A204.1 (cell line): ENCODE data around the gene MAOB.
A peak's percentile ranks its signal among the peaks of the same experiment; 100 is the strongest.

Experiments
- FAIRE-seq: peaks from 2 replicates; lab custom pipeline; 2012; peaks lifted over from hg19 to GRCh38; lab: Jason Lieb, UNC

Gene MAOB

DNA sequence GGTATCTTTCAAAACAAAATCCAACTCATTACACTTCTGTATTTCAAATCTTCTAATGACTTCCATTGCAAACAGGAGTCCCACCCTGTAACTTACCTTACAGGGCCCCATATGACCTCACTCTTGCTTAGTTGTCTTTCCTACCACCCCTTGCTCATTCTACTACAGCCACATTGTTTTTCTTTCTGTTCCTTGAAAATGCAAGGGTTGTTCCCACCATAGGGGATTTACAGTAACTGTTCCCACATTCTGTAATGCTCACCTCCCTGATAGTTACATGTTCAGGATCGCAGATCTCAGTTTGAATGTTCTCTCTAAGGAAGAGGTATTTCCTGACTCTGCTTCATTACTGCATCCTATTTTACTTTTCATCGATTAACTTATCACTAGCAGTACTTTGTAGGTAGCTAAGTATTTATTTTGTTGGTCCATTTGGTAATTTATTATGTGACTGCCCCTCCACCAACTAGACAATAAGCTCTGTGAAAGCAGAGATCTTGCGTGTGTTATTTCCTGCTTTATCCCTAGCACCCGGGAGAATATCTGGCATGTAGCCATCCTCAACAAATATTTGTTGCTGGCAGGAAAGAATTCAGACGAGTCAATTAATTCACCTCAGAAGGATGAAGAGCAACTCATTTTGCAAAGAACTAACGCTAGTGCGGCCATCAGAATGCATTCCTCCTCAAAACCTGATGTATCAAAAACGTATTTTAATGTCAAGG lies 21.4 kb downstream of the MAOB start:
- FAIRE-seq: no peak

DNA sequence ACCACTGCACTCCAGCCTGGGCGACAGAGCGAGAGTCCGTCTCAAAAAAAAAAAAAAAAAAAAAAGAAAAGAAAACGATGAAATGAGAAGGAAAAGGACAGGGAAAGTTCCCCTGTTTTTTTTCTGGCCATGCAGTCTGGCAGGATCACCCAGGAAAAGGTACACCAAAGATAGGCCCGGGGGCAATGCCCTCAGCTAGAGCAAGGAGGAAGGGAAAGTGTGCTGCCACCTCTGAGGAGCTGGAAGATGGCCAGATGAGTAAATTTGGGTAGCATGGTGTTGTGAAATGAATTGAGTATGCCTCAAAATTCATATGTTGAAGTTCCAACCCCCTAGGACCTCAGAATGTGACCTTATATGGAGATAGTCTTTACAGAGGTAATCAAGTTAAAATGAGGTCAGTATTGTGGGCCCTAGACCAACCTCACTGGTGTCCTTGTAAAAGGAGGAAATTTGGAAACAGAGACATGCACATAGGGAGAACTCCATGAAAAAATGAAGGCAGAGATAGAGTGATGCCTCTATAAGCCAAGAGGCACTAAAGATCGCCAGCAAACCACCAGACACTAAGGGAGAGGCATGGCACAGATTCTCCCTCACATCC lies 28.9 kb downstream of the MAOB start:
- FAIRE-seq: no peak

DNA sequence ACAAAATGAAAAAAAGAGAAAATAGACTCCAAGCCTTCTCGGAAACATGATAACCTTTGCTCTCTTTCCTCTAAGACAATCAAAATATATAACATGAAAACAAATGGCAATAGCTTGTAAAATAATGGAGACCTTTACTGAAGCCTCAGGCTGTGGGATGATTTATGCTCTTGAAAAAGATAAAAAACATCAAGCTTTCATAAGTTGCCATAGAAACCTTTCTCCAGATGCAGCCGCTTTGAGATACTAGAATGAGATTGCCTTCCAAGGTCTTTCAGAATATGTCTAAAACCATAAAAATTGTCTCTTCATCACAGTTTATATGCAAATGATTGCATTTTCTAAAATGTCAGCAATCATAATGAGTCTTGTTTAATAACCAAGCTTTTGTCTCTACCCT lies 31.6 kb downstream of the MAOB start:
- no peak for FAIRE-seq

DNA sequence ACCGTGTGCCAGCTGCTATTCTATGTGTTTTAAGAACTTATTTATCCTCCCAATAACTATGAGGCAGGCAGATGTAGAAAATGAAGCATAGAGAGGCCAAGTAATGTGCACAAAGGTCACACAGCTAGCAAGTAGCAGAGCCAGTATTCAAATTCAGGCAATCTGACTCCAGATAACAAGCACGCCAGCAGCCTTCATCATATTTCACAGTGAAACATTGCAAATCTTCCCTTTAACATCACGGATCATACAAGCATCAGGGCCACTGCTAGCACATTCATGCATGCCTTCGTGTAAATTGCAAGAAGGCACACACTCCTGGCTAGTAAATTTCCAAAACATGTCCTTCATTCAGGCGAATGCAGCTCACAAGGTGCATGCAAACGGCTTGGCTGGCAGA lies 33.1 kb downstream of the MAOB start:
- no peak for FAIRE-seq

DNA sequence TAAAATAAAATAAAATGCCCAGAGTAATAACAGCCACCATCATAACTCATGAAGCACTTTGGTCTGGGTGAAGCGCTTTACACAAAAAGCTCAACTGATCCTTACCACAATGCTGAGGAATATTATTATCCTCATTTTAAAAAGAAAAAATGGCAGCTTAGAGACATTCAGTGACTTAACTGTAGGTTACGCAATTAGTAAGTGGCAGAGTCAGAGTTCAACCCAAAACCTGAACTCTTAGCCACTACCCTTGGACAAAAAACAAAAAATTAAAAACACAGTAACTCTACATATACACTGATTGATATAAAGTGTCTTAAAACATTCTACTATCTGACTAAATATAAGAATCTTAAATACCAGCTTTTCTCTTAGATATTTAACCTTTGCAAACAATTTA lies 34.9 kb downstream of the MAOB start:
- FAIRE-seq: no peak

DNA sequence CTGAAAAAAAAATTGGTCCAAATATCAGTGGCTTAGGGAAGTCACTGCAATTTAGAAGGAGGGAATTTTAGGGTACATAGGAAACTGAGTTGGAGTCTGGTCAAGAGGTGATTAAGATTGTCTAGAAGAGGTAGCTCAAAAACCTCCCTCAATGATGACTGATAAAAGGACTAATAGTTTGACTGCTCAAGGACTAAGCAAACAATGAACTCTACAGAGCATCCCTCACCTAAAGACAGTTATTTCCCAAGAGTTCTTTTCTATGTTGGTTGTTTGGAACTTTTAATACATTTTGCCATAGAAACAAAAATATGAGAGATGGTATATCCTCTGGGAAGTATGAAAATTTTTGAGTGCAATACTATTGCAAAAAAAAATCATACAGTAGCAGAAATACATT lies 35.7 kb downstream of the MAOB start:
- no peak for FAIRE-seq

DNA sequence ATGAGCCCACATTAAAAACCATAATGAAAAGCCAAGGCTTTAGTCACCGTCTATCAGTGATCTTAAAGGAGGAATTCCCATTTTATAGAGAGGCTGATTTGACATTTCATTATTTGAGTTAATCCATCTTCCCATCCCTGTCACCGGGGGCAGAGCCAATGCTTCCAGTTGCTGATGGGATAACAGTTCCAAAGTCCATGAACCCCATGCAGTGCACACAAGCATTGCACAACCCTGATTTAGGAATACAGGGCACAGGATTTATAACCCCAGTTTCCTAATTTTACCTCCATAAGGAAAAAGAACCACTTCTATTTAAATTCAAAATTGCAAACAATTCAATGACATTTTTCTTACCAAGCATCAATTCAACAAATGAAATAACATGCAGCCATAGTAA lies 36.5 kb downstream of the MAOB start:
- FAIRE-seq: no peak

DNA sequence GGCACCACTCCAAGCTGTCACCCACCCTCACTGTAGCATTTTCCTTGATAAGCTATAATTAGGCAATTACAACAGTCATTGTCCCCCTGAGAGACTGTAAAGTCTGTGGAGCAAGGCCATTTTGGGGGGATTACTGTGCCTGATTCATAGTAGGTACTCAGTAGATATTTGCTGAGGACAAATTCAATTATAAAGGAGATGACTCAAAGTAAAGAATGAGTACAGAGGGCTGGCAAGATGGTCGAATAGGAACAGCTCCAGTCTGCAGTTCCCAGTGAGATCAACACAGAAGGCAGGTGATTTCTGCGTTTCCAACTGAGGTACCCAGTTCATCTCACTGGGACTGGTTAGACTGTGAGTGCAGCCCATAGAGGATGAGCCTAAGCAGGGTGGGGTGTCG lies 42.0 kb downstream of the MAOB start:
- no peak for FAIRE-seq

DNA sequence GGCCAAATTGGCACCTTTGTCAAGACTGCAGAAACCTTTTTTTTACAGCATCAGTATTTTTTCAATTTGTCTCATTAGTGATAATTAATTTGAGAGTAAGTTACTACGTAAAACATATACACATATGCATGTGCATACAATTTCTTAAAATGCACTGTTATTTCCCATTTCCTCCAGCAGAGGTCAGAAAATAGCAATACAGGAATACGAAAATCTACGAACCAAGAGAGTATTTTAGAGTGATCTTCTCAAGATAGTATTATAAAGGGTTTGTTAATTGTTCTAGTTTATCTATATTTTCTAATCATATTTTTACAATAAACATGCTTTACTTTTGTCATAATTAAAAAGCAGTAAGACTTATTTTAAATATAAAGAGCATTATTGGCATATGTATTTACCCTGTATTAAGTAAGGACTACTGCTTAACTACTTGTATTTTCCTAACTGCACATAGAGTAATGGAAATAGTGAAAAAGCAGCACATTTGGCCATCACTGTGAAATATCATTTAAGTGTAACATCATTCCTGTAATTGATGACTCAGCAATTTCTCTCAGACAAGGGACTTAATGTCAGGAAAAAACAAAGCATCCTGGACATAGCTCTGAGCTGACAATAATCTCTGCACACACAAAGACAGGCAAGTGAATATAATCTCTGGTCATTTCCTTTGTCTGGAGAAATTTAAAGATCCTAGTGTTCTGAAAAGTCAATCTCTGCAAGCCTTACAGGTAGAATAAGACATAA lies 45.6 kb downstream of the MAOB start:
- peak; percentile 97 for FAIRE-seq

DNA sequence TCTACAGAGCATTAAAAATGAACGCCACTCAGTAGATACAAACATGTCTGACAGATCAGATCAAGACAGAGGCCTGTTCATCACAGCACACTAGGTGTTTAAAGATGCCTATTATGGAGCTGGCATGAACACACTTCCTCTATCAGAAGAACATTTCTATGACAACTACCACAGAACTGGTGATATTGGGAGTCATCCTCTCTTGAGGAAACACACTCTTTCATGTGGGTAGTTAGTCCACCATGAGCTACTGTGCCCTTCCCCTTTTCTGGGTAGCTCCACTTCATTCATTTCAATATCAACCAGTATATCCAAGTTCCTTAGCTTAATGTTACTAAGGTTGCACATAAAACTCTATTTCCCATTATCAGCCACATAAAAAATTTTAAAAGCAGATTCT lies 46.7 kb downstream of the MAOB start:
- FAIRE-seq: no peak

DNA sequence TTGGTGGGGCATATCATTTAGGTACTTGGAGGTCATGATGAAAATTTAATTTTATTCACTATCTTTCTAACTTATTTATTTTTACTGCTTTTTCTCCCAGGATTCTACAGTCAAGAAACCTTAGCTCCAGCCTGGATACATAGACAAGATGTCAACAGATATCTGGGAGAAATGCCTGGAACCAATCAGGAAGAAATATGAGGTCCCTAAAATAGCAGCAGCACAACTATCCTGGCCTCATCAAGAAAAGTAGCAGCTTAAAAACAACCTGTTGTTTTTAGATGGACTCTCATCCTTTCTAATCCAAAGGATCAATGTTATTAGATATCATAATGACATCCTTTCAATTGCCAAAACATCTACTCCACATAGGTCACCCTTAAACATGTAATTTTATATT lies 54.5 kb downstream of the MAOB start:
- no peak for FAIRE-seq

DNA sequence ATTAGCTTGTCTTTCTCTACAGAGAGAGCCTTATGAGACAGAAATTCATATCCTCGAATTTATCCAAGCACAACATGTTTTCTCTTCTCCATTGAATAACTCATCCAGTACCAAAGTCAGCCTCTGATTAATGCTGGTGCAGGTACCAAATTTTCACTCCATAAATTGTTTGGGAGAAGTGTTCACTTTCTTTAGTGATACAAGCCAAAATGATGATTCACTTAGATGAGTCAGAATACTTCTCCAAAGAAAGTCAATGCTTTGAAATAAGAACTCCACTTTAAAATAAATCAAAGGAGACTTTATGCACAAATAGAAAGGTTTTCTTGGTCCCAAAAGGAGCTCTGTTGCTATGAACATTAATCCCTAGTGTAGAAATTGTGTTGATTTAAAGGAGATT lies 60.2 kb downstream of the MAOB start:
- no peak for FAIRE-seq

DNA sequence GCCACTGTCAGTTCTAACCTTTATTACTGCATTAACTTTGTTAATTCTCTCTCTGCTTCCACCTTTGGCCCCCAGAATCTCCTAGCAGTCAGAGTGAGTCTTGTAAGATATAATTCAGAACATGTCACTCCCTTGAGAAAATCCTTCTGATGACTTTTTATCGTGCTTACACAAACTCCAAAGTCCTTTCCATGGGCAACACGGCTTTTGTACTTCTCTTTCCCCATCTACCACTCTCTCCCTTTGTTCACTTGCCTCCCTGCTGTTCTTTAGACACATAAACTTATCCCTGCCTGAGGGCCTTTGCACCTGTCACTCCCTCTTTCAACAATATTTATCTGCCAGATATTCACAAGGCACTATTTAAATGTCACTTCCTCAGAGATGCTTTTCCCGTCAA lies 64.8 kb downstream of the MAOB start:
- FAIRE-seq: no peak

DNA sequence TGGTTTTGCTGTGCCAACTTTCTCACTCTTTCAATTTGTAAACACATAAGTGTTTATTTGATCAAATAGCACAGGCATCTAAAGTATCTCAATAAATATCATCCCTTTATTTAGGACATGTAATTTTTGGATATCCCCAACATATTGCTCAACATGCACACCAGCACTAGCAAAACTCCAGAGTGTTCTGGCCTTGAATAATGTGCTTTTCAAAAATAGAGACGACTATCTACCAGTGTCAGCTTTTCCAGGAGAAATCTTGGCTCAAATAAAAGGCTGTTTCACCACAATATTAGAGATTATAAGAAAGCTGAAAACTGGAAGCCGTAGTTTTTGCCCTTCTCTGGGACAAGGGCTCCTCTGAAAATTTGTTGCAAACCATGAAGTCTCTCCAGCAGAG lies 67.0 kb downstream of the MAOB start:
- no peak for FAIRE-seq

DNA sequence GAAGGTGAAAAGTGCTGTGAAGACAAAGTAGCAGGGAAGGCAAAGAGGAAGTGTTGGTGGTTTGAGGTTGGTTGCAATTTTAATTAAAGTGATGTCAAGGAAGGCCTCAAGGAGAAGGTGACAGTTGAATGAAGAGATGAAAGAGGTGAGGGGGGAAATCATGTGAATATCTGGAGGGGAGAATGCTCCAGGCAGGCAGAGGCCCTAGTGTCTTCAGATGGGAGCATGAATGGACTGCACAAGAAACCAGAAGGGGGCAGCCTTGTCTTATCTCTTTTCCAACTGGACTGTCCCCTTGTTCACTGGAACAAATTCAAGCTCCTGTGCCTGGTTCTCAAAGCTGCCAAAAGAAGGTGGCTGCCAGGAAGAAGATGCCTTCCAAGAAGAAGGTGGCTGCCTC lies 68.4 kb downstream of the MAOB start:
- no peak for FAIRE-seq

DNA sequence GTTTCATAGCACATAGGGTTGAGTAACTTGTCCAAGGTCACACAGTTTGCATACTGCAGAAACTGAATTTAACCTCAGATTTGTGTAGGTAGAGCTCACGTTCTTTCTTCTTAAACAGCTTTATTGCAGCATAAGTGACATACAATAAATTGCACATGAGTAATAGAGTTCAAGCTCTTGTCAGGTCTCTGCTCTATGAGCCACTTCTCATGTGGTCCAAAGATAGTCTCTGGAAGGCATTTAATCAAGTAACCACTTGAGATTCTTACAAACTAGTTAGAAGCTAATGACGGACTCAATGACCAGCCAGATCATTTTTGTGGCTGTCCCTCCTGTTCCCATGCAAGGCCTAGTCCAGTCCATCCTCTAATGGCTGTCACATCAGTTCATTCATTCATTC lies 68.9 kb downstream of the MAOB start:
- no peak for FAIRE-seq

DNA sequence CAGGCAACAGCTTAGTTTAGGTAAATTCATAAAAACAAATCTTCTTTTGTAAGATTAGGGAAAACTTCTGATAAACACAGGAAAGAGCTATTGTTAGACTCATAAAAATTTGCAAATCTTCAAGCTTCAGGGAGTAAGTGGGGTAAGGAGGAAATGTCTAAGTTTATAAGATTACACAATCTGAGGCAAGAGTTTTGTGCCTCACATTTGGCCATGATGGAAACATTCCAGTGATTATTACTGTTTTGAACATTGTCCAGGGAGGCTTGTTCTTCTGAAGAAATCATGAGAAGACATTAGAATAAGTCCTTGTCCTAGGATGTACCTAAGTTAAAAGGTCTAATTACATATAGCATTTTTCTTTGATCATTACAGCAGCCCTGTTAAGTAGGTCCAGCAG lies 72.8 kb downstream of the MAOB start:
- FAIRE-seq: no peak

DNA sequence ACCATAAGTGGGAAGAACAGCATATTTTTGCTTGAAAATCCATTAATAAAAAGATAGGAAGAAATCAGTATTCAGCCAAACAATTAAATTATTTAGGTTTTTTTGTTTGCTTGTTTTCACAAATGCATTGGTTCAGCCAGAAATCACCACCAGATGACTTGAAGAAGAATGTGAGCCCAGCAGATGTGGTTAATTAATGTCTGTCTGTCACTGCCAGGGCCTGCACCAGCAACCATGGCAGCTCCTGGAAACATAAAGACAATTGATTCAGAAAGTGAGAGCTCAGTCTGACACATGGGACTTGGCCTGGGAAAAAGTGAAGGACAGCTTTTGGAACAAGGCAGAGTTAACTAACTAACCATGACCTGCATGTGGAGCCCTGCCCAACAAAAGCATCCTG lies 74.0 kb downstream of the MAOB start:
- no peak for FAIRE-seq

DNA sequence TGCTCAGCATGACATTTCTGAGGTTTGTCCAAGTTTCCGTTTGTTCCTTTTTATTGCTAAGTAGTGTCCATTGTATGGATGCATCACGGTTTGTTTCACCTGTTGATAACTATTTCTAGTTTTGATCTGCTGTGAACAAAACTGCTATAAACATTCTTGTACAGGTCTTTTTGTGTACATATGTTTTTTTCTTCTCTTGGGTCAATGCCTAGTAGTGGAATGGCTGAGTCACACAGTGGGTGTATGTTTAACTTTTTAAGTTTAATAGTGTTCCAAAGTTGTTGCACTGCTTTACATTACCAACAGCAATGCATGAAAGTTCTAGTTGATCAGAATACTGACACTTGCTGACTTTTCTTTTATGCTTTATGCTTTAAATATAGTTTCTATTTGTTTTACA lies 76.7 kb downstream of the MAOB start:
- no peak for FAIRE-seq

DNA sequence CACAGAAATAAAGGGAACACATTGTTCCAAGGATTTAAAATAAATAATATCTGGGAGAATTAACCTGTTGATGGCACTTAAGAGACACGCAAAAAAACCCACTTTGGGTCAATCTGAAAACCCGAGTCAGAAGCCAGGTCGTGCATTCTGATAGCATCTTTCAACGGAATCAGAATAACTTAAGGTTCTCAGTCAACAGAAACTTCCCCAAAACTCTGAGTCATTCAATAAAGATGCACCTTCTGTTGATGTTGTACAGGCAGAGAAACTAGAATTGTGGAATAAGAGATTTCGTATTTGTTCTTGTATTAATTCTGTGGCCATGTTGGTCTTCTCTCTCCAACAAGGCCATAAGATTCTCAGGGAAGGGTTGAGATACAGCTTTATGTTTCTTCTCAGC lies 78.2 kb downstream of the MAOB start:
- no peak for FAIRE-seq

DNA sequence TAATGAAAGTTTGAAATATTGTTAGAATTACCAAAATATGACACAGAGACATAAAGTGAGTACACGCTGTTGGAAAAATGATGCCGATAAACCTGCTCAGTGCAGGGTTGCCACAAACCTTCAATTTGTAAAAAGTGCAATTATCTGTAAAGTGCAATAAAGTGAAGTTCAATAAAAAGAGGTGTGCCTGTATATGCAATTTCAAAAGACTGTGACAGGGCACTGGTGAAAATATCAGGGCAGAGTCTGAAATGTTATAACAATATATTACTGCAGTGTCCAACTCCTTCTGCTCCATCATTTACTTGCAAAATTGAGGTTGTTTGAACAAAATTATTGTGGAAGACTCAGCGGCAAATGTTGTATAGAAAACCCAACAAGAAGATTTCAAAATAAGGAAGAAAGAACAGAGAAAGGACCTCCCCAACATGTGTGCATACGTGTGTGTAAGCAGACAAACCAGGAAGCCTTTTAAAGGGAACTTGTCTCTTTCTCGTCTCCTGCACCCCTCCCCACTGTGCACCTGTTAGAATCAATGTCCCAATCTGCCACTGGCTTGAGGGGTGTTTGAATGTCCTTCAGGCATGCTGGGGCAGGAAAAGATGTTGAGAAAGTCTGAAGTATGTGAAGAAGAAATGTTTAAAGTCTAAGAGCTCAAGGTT lies 96.2 kb downstream of the MAOB start:
- no peak for FAIRE-seq

DNA sequence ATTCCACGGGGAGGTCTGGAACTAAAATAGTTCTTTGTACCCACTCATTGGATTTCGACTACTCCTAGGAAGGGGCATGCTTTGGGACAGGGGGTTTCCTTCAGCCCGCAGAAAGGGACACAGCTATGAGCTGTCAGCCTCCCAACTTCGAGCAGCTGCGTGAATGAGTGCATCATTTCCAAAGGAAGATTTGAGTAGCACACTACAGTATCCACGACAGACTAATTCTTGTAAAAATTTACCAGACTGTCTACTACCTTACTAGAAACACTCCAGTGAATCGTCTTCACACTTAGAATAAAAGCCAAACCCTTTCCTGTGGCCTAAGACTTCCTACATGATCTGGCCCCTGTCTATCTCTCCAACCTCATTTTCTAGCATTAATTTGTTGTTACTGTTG lies 124.2 kb downstream of the MAOB start:
- FAIRE-seq: no peak

DNA sequence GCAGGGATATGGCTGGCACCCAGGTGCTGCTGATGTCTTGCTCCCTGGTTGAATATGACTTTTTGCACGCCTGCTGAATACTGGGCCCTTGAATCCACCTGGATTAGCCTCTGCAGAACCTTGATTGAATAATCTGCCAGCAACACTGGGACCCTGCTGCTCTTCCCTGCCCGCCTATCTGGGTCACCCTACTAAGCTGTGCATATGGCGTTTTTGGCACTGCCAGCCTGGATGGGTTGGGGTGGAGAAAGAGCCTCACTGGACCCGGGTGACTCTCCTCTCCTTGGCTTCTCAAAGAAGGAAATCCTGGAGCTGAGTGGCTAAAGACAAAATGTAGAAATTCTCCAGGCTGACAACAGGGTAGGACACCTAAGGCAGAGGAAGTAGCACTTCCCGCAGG lies 126.2 kb downstream of the MAOB start:
- FAIRE-seq: no peak
